ENCODE results near the gene SLC43A2. TPM values are rescaled to one million over a fixed set of nuclear protein-coding genes. Genes with fewer than 3 reads are reported as not detected.

Gene SLC43A2
- total RNA-seq, 4 donors from 2014 or later = 7.1 to 20.0 (median 13.7) TPM

- TF ChIP-seq CTCF (IDR thresholded peaks at IDR 0.05) (no peak), EP300 (IDR thresholded peaks at IDR 0.05) (no peak)
- Histone ChIP-seq H3K4me1 (peaks cover under 1 to 11% (median 10%) of the 10 kb centered on the region in 4 donors), H3K27ac (replicated peaks in 1 of 4) (no peak overlapping the region), H3K9me3 (no peaks in the 10 kb centered on the region), H3K4me3 (no peak overlapping the region), H3K27me3 (no peaks in the 10 kb centered on the region), H3K36me3 (peaks cover 3 to 56% (median 20%) of the 10 kb centered on the region in 4 donors)
- intact Hi-C loops (cut with DNase I) = no loop called here
- DNase-seq (ENCODE audit: extremely low spot score) = no peak
- 69% methylated on average over 15 of the region's 19 CpGs for WGBS
Observed at GRCh38 chr17:1638624-1639300, 10.1 kb upstream of the SLC43A2 start.

- Histone ChIP-seq H3K27ac (replicated peaks in 1 of 4) (no peak overlapping the region), H3K27me3 (no peaks in the 10 kb centered on the region), H3K4me3 (no peak overlapping the region), H3K36me3 (peaks cover 3 to 56% (median 20%) of the 10 kb centered on the region in 4 donors), H3K4me1 (peaks cover 0 to 5% (median 4%) of the 10 kb centered on the region in 4 donors), H3K9me3 (no peaks in the 10 kb centered on the region)
- WGBS = 79% methylated on average over 16 of the region's 17 CpGs
- intact Hi-C loops (cut with DNase I) = no loop called here
- no peak for TF ChIP-seq EP300 (IDR thresholded peaks at IDR 0.05)
- TF ChIP-seq CTCF (IDR thresholded peaks at IDR 0.05) = no peak
- no peak for TF ChIP-seq POLR2A (IDR thresholded peaks at IDR 0.05; ENCODE audit: low read depth)
- no peak for TF ChIP-seq POLR2AphosphoS5 (IDR thresholded peaks at IDR 0.05)
- DNase-seq (ENCODE audit: extremely low spot score) = no peak
Observed at GRCh38 chr17:1638171-1638590, 9.5 kb upstream of the SLC43A2 start.

- H3K4me3 ChIP-seq = no peak overlapping the region
- H3K27ac ChIP-seq (replicated peaks in 1 of 4) = no peak overlapping the region
- no peaks in the 10 kb centered on the region for H3K27me3 ChIP-seq
- WGBS = 86% methylated on average over 14 of the region's 15 CpGs
- H3K4me1 ChIP-seq = no peaks in the 10 kb centered on the region
- DNase-seq (ENCODE audit: extremely low spot score) = no peak
- H3K9me3 ChIP-seq = no peaks in the 10 kb centered on the region
- H3K36me3 ChIP-seq = peaks cover 3 to 56% (median 20%) of the 10 kb centered on the region in 4 donors
- intact Hi-C loops (cut with DNase I) = no loop called here
- TF ChIP-seq CTCF (IDR thresholded peaks at IDR 0.05) (no peak), EP300 (IDR thresholded peaks at IDR 0.05) (no peak), POLR2A (IDR thresholded peaks at IDR 0.05; ENCODE audit: low read depth) (no peak), POLR2AphosphoS5 (IDR thresholded peaks at IDR 0.05) (no peak)
Observed at GRCh38 chr17:1636732-1637285, 8.2 kb upstream of the SLC43A2 start.

GRCh38 chr17:1635675-1636465 lies 7.2 kb upstream of the SLC43A2 start:
- H3K27ac ChIP-seq (replicated peaks in 1 of 4) = no peak overlapping the region
- WGBS = 83% methylated on average over 10 of the region's 10 CpGs
- DNase-seq (ENCODE audit: extremely low spot score) = no peak
- no peak overlapping the region for H3K4me3 ChIP-seq
- no peaks in the 10 kb centered on the region for H3K9me3 ChIP-seq
- no peak for TF ChIP-seq EP300 (IDR thresholded peaks at IDR 0.05)
- no peak for TF ChIP-seq POLR2A (IDR thresholded peaks at IDR 0.05; ENCODE audit: low read depth)
- no peak for TF ChIP-seq CTCF (IDR thresholded peaks at IDR 0.05)
- TF ChIP-seq POLR2AphosphoS5 (IDR thresholded peaks at IDR 0.05) = no peak
- intact Hi-C loops (cut with DNase I) = no loop called here
- H3K4me1 ChIP-seq = no peaks in the 10 kb centered on the region
- H3K27me3 ChIP-seq = no peaks in the 10 kb centered on the region
- H3K36me3 ChIP-seq = peaks cover 3 to 56% (median 20%) of the 10 kb centered on the region in 4 donors

All from esophagus muscularis mucosa (tissue), 4 donors.